Ascending aorta (tissue), 2 donors: ENCODE measurements around the gene KLHL36. TPM values are rescaled to one million over a fixed set of nuclear protein-coding genes. Genes with fewer than 3 reads are reported as not detected.
"Not testable (repeated sequence)": the region's sequence is repeated elsewhere in the genome, so short reads cannot be mapped to it uniquely, and the experiment has no call there.

Experiments
- DNase-seq, 2 donors: peaks; one replicate each; pipeline ENCODE4 v3.0.0-alpha.2; 2019; ENCODE audit warnings: low spot score in 2 of 2
- H3K27ac ChIP-seq, 2 donors: fragments of 200-600 bp; sonication (generic); one replicate each; pipeline ENCODE4 v1.5.1; 2016 to 2017; ENCODE audit warnings: mild to moderate bottlenecking in 1 of 2
- H3K27me3 ChIP-seq: fragments of 200-600 bp; sonication (generic); one replicate; pipeline ENCODE4 v1.5.1; 2017
- H3K36me3 ChIP-seq, 2 donors: fragments of 200-600 bp; sonication (generic); one replicate each; pipeline ENCODE4 v1.5.1; 2016
- H3K4me1 ChIP-seq, 2 donors: fragments of 200-600 bp; sonication (generic); one replicate each; pipeline ENCODE4 v1.5.1; 2016 to 2017; ENCODE audit warnings: mild to moderate bottlenecking in 1 of 2
- H3K4me3 ChIP-seq, 2 donors: fragments of 200-600 bp; sonication (generic); one replicate each; pipeline ENCODE4 v1.5.1; 2016 to 2017; ENCODE audit warnings: mild to moderate bottlenecking in 1 of 2
- H3K9me3 ChIP-seq, 2 donors: fragments of 200-600 bp; sonication (generic); one replicate each; pipeline ENCODE4 v1.5.1; 2016
- CTCF ChIP-seq, 3 experiments: fragments of 200-600 bp in 2 of 3; fragments of 450-650 bp in 1 of 3; sonication (generic) in 2 of 3; IDR thresholded peaks; one replicate each; pipeline ENCODE4 v1.5.1; 2016 to 2019; ENCODE audit warnings: antibody characterized with exemption in 3 of 3, mild to moderate bottlenecking in 1 of 3, moderate library complexity in 1 of 3
- intact Hi-C: fragments of 100-400 bp; cut with DNase I; formaldehyde crosslinking; loops from one replicate; pipeline ENCODE4 v1.15.1; 2023
- total RNA-seq: library from RNA; depleted of rRNA; stranded (reverse); fragments of >200 nt; gene quantifications from one replicate; pipeline ENCODE4 v1.1.0, GENCODE V29; 2016

Gene KLHL36
- total RNA-seq, 1 donor from 2014 or later, result 65.1 TPM

- no peak for DNase-seq
- Histone ChIP-seq H3K27me3 (no peaks in the 10 kb centered on the region), H3K36me3 (no peaks in the 10 kb centered on the region), H3K4me3 (peak overlapping the region; percentile 93 to 97), H3K9me3 (no peaks in the 10 kb centered on the region), H3K27ac (no peak overlapping the region), H3K4me1 (peaks cover 3 to 25% of the 10 kb centered on the region in 2 donors)
- TF ChIP-seq CTCF (IDR thresholded peaks at IDR 0.05), result no peak
- intact Hi-C loops, result no loop called here
Measured at GRCh38 chr16:84616515-84616914, 31.8 kb upstream of the KLHL36 start.

GRCh38 chr16:84617041-84617790 is 31.1 kb upstream of the KLHL36 start:
- H3K4me1 ChIP-seq, result peaks cover 3 to 25% of the 10 kb centered on the region in 2 donors
- peak in 1 of 2 donors; percentile 75 for DNase-seq
- H3K27me3 ChIP-seq, result no peaks in the 10 kb centered on the region
- peak overlapping the region; percentile 93 to 97 for H3K4me3 ChIP-seq
- H3K9me3 ChIP-seq, result no peaks in the 10 kb centered on the region
- no peaks in the 10 kb centered on the region for H3K36me3 ChIP-seq
- intact Hi-C loops, result no loop called here
- no peak for TF ChIP-seq CTCF (IDR thresholded peaks at IDR 0.05)
- peak overlapping the region; percentile 55 to 84 for H3K27ac ChIP-seq

- Histone ChIP-seq H3K4me3 (peak within 1 kb of the TSS; percentile 93 to 97), H3K36me3 (no peaks in the 10 kb centered on the region), H3K9me3 (no peaks in the 10 kb centered on the region), H3K4me1 (peaks cover 3 to 25% of the 10 kb centered on the region in 2 donors), H3K27ac (peak within 1 kb of the TSS; percentile 74 to 84), H3K27me3 (no peaks in the 10 kb centered on the region)
- no peak for TF ChIP-seq CTCF (IDR thresholded peaks at IDR 0.05)
- intact Hi-C loops, result loop anchor here (1.0 to 2.0 kb wide), 4 partner anchors 15 to 114 kb away; partner anchors contain the start of gene MEAK7
- peak; percentile 92 to 99 for DNase-seq
Measured at GRCh38 chr16:84617791-84618580, 30.3 kb upstream of the KLHL36 start, which contains the start of gene COTL1. Gene COTL1 (minus strand): TSS chr16:84618078. CDS start chr16:84617914, 164 bp downstream.

GRCh38 chr16:84618581-84619460 is 29.5 kb upstream of the KLHL36 start:
- Histone ChIP-seq H3K4me1 (peaks cover 3 to 25% of the 10 kb centered on the region in 2 donors), H3K36me3 (no peaks in the 10 kb centered on the region), H3K9me3 (no peaks in the 10 kb centered on the region), H3K4me3 (peak overlapping the region; percentile 10 to 51), H3K27ac (peak overlapping the region; percentile 72 to 74), H3K27me3 (no peaks in the 10 kb centered on the region)
- peak in 1 of 3 experiments; percentile 7 for TF ChIP-seq CTCF (IDR thresholded peaks at IDR 0.05)
- peak in 1 of 2 donors; percentile 79 for DNase-seq
- intact Hi-C loops, result loop anchor here (1.0 to 2.0 kb wide), 4 partner anchors 16 to 115 kb away; partner anchors contain the start of gene MEAK7

- H3K4me3 ChIP-seq, H3K27me3 ChIP-seq, H3K36me3 ChIP-seq, intact Hi-C loops, H3K9me3 ChIP-seq, DNase-seq, H3K27ac ChIP-seq: not testable (repeated sequence)
- peaks cover 3 to 23% of the 10 kb centered on the region in 2 donors for H3K4me1 ChIP-seq
Measured at GRCh38 chr16:84620913-84621312, 27.4 kb upstream of the KLHL36 start.
